Measurements from ENCODE around the gene PRR29. TPM values are rescaled to one million over a fixed set of nuclear protein-coding genes. Genes with fewer than 3 reads are reported as not detected.

PRR29 gene
- total RNA-seq, 1 experiment from 2014 or later: 0.85 TPM

GRCh38 chr17:63998721-63999679 is 849 bp downstream of the PRR29 start:
- ATAC-seq (peak; percentile 37), DNase-seq (ENCODE audit: low spot score) (no peak)
- TF ChIP-seq, protein P1, sequence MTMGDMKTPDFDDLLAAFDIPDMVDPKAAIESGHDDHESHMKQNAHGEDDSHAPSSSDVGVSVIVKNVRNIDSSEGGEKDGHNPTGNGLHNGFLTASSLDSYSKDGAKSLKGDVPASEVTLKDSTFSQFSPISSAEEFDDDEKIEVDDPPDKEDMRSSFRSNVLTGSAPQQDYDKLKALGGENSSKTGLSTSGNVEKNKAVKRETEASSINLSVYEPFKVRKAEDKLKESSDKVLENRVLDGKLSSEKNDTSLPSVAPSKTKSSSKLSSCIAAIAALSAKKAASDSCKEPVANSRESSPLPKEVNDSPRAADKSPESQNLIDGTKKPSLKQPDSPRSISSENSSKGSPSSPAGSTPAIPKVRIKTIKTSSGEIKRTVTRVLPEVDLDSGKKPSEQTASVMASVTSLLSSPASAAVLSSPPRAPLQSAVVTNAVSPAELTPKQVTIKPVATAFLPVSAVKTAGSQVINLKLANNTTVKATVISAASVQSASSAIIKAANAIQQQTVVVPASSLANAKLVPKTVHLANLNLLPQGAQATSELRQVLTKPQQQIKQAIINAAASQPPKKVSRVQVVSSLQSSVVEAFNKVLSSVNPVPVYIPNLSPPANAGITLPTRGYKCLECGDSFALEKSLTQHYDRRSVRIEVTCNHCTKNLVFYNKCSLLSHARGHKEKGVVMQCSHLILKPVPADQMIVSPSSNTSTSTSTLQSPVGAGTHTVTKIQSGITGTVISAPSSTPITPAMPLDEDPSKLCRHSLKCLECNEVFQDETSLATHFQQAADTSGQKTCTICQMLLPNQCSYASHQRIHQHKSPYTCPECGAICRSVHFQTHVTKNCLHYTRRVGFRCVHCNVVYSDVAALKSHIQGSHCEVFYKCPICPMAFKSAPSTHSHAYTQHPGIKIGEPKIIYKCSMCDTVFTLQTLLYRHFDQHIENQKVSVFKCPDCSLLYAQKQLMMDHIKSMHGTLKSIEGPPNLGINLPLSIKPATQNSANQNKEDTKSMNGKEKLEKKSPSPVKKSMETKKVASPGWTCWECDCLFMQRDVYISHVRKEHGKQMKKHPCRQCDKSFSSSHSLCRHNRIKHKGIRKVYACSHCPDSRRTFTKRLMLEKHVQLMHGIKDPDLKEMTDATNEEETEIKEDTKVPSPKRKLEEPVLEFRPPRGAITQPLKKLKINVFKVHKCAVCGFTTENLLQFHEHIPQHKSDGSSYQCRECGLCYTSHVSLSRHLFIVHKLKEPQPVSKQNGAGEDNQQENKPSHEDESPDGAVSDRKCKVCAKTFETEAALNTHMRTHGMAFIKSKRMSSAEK (CRISPR knock-in tag; IDR thresholded peaks at IDR 0.05; ENCODE audit: borderline replicate concordance): no peak
- TF ChIP-seq, protein P2, sequence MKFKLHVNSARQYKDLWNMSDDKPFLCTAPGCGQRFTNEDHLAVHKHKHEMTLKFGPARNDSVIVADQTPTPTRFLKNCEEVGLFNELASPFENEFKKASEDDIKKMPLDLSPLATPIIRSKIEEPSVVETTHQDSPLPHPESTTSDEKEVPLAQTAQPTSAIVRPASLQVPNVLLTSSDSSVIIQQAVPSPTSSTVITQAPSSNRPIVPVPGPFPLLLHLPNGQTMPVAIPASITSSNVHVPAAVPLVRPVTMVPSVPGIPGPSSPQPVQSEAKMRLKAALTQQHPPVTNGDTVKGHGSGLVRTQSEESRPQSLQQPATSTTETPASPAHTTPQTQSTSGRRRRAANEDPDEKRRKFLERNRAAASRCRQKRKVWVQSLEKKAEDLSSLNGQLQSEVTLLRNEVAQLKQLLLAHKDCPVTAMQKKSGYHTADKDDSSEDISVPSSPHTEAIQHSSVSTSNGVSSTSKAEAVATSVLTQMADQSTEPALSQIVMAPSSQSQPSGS (CRISPR knock-in tag; IDR thresholded peaks at IDR 0.05; ENCODE audit: borderline replicate concordance, low read depth): no peak
- no peak for TF ChIP-seq GABPB1 (CRISPR knock-in tag; IDR thresholded peaks at IDR 0.05)
- no peak for TF ChIP-seq CBFB (CRISPR knock-in tag; IDR thresholded peaks at IDR 0.05; ENCODE audit: low read depth)
- no peak for TF ChIP-seq JUN (CRISPR knock-in tag; IDR thresholded peaks at IDR 0.05)
- TF ChIP-seq, protein P3, sequence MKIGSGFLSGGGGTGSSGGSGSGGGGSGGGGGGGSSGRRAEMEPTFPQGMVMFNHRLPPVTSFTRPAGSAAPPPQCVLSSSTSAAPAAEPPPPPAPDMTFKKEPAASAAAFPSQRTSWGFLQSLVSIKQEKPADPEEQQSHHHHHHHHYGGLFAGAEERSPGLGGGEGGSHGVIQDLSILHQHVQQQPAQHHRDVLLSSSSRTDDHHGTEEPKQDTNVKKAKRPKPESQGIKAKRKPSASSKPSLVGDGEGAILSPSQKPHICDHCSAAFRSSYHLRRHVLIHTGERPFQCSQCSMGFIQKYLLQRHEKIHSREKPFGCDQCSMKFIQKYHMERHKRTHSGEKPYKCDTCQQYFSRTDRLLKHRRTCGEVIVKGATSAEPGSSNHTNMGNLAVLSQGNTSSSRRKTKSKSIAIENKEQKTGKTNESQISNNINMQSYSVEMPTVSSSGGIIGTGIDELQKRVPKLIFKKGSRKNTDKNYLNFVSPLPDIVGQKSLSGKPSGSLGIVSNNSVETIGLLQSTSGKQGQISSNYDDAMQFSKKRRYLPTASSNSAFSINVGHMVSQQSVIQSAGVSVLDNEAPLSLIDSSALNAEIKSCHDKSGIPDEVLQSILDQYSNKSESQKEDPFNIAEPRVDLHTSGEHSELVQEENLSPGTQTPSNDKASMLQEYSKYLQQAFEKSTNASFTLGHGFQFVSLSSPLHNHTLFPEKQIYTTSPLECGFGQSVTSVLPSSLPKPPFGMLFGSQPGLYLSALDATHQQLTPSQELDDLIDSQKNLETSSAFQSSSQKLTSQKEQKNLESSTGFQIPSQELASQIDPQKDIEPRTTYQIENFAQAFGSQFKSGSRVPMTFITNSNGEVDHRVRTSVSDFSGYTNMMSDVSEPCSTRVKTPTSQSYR (CRISPR knock-in tag; IDR thresholded peaks at IDR 0.05): no peak
- TF ChIP-seq GRHL2 (CRISPR knock-in tag; IDR thresholded peaks at IDR 0.05; ENCODE audit: insufficient replicate concordance, severe bottlenecking): no peak
- TF ChIP-seq HMGA2 (CRISPR knock-in tag; IDR thresholded peaks at IDR 0.05): no peak
- no peak for TF ChIP-seq TEAD4 (CRISPR knock-in tag; IDR thresholded peaks at IDR 0.05)
- no peak for TF ChIP-seq MAX (CRISPR knock-in tag; IDR thresholded peaks at IDR 0.05)
- no peak for TF ChIP-seq ZNF423 (CRISPR knock-in tag; IDR thresholded peaks at IDR 0.05)
- no peak for TF ChIP-seq ZNF416 (CRISPR knock-in tag; IDR thresholded peaks at IDR 0.05)
- TF ChIP-seq JAZF1 (CRISPR knock-in tag; IDR thresholded peaks at IDR 0.05): no peak
- TF ChIP-seq ZBTB21 (CRISPR knock-in tag; IDR thresholded peaks at IDR 0.05; ENCODE audit: borderline replicate concordance): no peak
- TF ChIP-seq ZNF138 (CRISPR knock-in tag; conservative IDR thresholded peaks at IDR 0.05): no peak
- no peak for TF ChIP-seq FOXP1 (CRISPR knock-in tag; IDR thresholded peaks at IDR 0.05; ENCODE audit: borderline replicate concordance)
- TF ChIP-seq, protein P4, sequence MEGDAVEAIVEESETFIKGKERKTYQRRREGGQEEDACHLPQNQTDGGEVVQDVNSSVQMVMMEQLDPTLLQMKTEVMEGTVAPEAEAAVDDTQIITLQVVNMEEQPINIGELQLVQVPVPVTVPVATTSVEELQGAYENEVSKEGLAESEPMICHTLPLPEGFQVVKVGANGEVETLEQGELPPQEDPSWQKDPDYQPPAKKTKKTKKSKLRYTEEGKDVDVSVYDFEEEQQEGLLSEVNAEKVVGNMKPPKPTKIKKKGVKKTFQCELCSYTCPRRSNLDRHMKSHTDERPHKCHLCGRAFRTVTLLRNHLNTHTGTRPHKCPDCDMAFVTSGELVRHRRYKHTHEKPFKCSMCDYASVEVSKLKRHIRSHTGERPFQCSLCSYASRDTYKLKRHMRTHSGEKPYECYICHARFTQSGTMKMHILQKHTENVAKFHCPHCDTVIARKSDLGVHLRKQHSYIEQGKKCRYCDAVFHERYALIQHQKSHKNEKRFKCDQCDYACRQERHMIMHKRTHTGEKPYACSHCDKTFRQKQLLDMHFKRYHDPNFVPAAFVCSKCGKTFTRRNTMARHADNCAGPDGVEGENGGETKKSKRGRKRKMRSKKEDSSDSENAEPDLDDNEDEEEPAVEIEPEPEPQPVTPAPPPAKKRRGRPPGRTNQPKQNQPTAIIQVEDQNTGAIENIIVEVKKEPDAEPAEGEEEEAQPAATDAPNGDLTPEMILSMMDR (IDR thresholded peaks at IDR 0.05): no peak
- TF ChIP-seq, protein P5, sequence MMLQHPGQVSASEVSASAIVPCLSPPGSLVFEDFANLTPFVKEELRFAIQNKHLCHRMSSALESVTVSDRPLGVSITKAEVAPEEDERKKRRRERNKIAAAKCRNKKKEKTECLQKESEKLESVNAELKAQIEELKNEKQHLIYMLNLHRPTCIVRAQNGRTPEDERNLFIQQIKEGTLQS (CRISPR knock-in tag; conservative IDR thresholded peaks at IDR 0.05): no peak
- ChIA-PET CTCF (interaction anchor here (0.5 to 8.7 kb wide), 12 partner anchors 8 to 135 kb away, joined by 3 to 46 read pairs (median 5); partner anchors contain the start of gene GH1), POLR2A (no interaction called here)
- H3K9me3 Mint-ChIP-seq: no peaks in the 10 kb centered on the region
- H3K4me1 Mint-ChIP-seq: peaks cover 16% of the 10 kb centered on the region
- peak overlapping the region; percentile 86 for H3K4me3 Mint-ChIP-seq
- no peak overlapping the region for H3K27ac Mint-ChIP-seq
- peaks cover 34% of the 10 kb centered on the region for H3K27me3 Mint-ChIP-seq (ENCODE audit: low read depth)
- H3K36me3 Mint-ChIP-seq: no peaks in the 10 kb centered on the region

All from WTC11 (cell line).